K562 (cell line): Measurements from ENCODE around the gene JAKMIP1. TPM values are rescaled to one million over a fixed set of nuclear protein-coding genes. Genes with fewer than 3 reads are reported as not detected.

Experiments used
- ATAC-seq: fragments of 200-7000 bp; cut with Tn5 transposase; 3 replicates; pipeline ENCODE4 v1.9.1; 2020; ENCODE audit warnings: moderate library complexity
- BruUV-seq: library from RNA; stranded (reverse); fragments of 400-500 nt; replicated peaks from 2 replicates; lab custom pipeline; 2021; lab: Mats Ljungman, UMichigan
- CTCF ChIA-PET: fragments of 300-600 bp; formaldehyde crosslinking; extraction: SDS; loops from one replicate; lab custom pipeline; 2021; ENCODE audit warnings: low intra/inter-chr PET ratio; lab: Yijun Ruan, JAX
- POLR2A ChIA-PET: fragments of 300-600, 350-650 bp; sonication (Branson Sonifier 250); formaldehyde crosslinking; extraction: SDS; loops from one replicate; lab custom pipeline; 2021; ENCODE audit warnings: antibody characterized with exemption, inconsistent platforms; lab: Yijun Ruan, JAX
- DNase-seq, 4 experiments: peaks; one replicate each; pipeline versions ENCODE4 v3.0.0 to v3.0.0-alpha.2; 2011 to 2018; ENCODE audit warnings: low spot score in 3 of 4, mixed read lengths in 3 of 4; ENCODE audit errors: extremely low read depth in 1 of 4
- FAIRE-seq: peaks from 2 replicates; lab custom pipeline; 2011; peaks lifted over from hg19 to GRCh38; lab: Jason Lieb, UNC
- H2AFZ ChIP-seq: 2 replicates; pipeline ENCODE4 v1.6.0; 2011; ENCODE audit warnings: low read depth, low read length, control low read depth, inconsistent platforms
- H3K27ac ChIP-seq: fragments of 200-600 bp; 3 replicates; pipeline ENCODE4 v1.8.0; 2011; ENCODE audit warnings: low read depth, mild to moderate bottlenecking, control low read depth, inconsistent platforms, low read length, moderate library complexity, mixed read lengths; ENCODE audit errors: extremely low read depth
- H3K27me3 ChIP-seq, 2 experiments: fragments of 300-600 bp in 1 of 2; 2 replicates in 1 of 2; 3 replicates in 1 of 2; pipeline versions ENCODE4 v1.6.0 to v1.8.0; 2011; ENCODE audit warnings: inconsistent platforms in 2 of 2, low read length in 2 of 2, mild to moderate bottlenecking in 1 of 2, mixed read lengths in 1 of 2, moderate library complexity in 1 of 2; ENCODE audit not compliant: control insufficient read depth in 2 of 2, insufficient read depth in 2 of 2
- H3K36me3 ChIP-seq: fragments of 300-600 bp; 3 replicates; pipeline ENCODE4 v1.8.0; 2011; ENCODE audit warnings: mild to moderate bottlenecking, low read length, inconsistent platforms; ENCODE audit not compliant: control insufficient read depth, insufficient read depth
- H3K4me1 ChIP-seq, 2 experiments: fragments of 200-600 bp in 1 of 2; replicated peaks in 1 of 2; 2 replicates in 1 of 2; 3 replicates in 1 of 2; pipeline versions ENCODE4 v1.5.1 to v1.8.0; 2011; ENCODE audit warnings: inconsistent platforms in 2 of 2, low read length in 2 of 2, mild to moderate bottlenecking in 1 of 2, mixed read lengths in 1 of 2, moderate library complexity in 1 of 2; ENCODE audit not compliant: control insufficient read depth in 2 of 2, insufficient read depth in 2 of 2
- H3K4me2 ChIP-seq: 2 replicates; pipeline ENCODE4 v1.6.1; 2011; ENCODE audit warnings: low read length, control low read depth, inconsistent platforms, mixed read lengths; ENCODE audit not compliant: insufficient read depth
- H3K4me3 ChIP-seq: fragments of 200-600 bp; sonication (generic), shearing (Covaris generic); 2 replicates; pipeline ENCODE4 v1.5.1; 2016; ENCODE audit warnings: control low read depth, inconsistent platforms
- H3K79me2 ChIP-seq: fragments of 200-600 bp; 3 replicates; pipeline ENCODE4 v1.8.0; 2011; ENCODE audit warnings: low read length, inconsistent platforms; ENCODE audit not compliant: control insufficient read depth, insufficient read depth
- H3K9ac ChIP-seq, 2 experiments: 2 replicates each; pipeline versions ENCODE4 v1.6.0 to v1.6.1; 2011; ENCODE audit warnings: low read depth in 2 of 2, low read length in 2 of 2, control low read depth in 1 of 2, inconsistent platforms in 1 of 2, mild to moderate bottlenecking in 1 of 2, mixed read lengths in 1 of 2; ENCODE audit not compliant: insufficient read depth in 1 of 2
- H3K9me1 ChIP-seq: one replicate; pipeline ENCODE4 v1.6.0; 2011; ENCODE audit warnings: inconsistent platforms, mild to moderate bottlenecking, low read length, moderate library complexity; ENCODE audit not compliant: control insufficient read depth, insufficient read depth
- H3K9me3 ChIP-seq: replicated peaks from 2 replicates; pipeline ENCODE4 v1.5.1; 2011; ENCODE audit warnings: low read depth, low read length, inconsistent platforms; ENCODE audit not compliant: control insufficient read depth, insufficient read depth
- H4K20me1 ChIP-seq: replicated peaks from 2 replicates; pipeline ENCODE4 v1.6.1; 2011; ENCODE audit warnings: low read length, inconsistent platforms, mixed read lengths; ENCODE audit not compliant: control insufficient read depth, insufficient read depth
- FIP1L1 ChIP-seq: fragments of 200-400 bp; formaldehyde crosslinking; IDR thresholded peaks from 2 replicates; pipeline ENCODE4 v1.6.1; 2018; ENCODE audit warnings: mild to moderate bottlenecking, low read depth, low read length; ENCODE audit not compliant: poor library complexity, severe bottlenecking
- HDAC1 ChIP-seq, 2 experiments: fragments of 450-650 bp; IDR thresholded peaks; 2 replicates each; pipeline ENCODE4 v1.6.1; 2016 to 2017; ENCODE audit warnings: inconsistent platforms in 1 of 2, mild to moderate bottlenecking in 1 of 2, moderate library complexity in 1 of 2
- HNRNPH1 ChIP-seq: fragments of 200-400 bp; formaldehyde crosslinking; optimal IDR thresholded peaks from 2 replicates; pipeline ENCODE3; 2017; ENCODE audit warnings: low read depth, mild to moderate bottlenecking, low read length, moderate library complexity
- MTA3 ChIP-seq: fragments of 450-650 bp; formaldehyde crosslinking; IDR thresholded peaks from 2 replicates; pipeline ENCODE4 v1.6.1; 2017; ENCODE audit warnings: mild to moderate bottlenecking, borderline replicate concordance
- ZNF140 ChIP-seq: fragments of 250-450 bp; sonication (Bioruptor Pico); IDR thresholded peaks from 2 replicates; pipeline ENCODE4 v1.8.0; 2021; ENCODE audit warnings: moderate library complexity, mild to moderate bottlenecking, inconsistent platforms
- WGBS: fragments of 100-300 bp; shearing (Covaris generic); methylation state at CpG from one replicate; pipeline ENCODE4 v1.1.6; 2016; ENCODE audit warnings: low coverage, mixed read lengths; ENCODE audit not compliant: insufficient coverage; ENCODE audit errors: missing lambda C conversion rate; 5-methylcytosine and 5-hydroxymethylcytosine counted together
- in situ Hi-C: fragments of 300-500 bp; cut with MboI; formaldehyde crosslinking; loops from 4 replicates; pipeline ENCODE4 v1.15.0; 2018; ENCODE audit warnings: inconsistent platforms, mixed read lengths
- intact Hi-C: fragments of 100-400 bp; cut with micrococcal nuclease; formaldehyde crosslinking; loops from 2 replicates; pipeline ENCODE4 v1.14.2; 2022
- polyA plus RNA-seq, 8 experiments: library from polyadenylated mRNA; depleted of rRNA in 4 of 8; stranded (reverse) in 5 of 8; unstranded in 3 of 8; fragments of >200 nt; fragmentation: Nextera tagmentation in 2 of 8; fragmentation: Illumina TruSeq in 1 of 8; extraction: Ambion mirVana in 2 of 8; extraction: Trizol in 1 of 8; gene quantifications; 2 replicates each; pipeline versions ENCODE4 v1.2.1 to v1.2.3, GENCODE V29; 2011 to 2014; ENCODE audit warnings: inconsistent platforms in 1 of 8, missing spikeins in 1 of 8
- total RNA-seq, 7 experiments: library from RNA; depleted of rRNA in 6 of 7; stranded (reverse); fragments of >200 nt in 6 of 7; fragmentation: Illumina TruSeq in 2 of 7; extraction: Trizol in 2 of 7; gene quantifications; 2 replicates each; pipeline versions ENCODE4 v1.2.1 to v1.2.3, GENCODE V29; 2011 to 2021; ENCODE audit warnings: low replicate concordance in 1 of 7
- TF ChIP-seq, protein P1 (sequence below): sonication (generic); formaldehyde crosslinking; IDR thresholded peaks from 2 replicates; pipeline ENCODE4 v1.8.0; 2022; ENCODE audit warnings: mild to moderate bottlenecking, missing genetic modification reagents, borderline replicate concordance
- TF ChIP-seq, protein P2 (sequence below): sonication (generic); formaldehyde crosslinking; IDR thresholded peaks from 2 replicates; pipeline ENCODE4 v1.8.0; 2022; ENCODE audit warnings: mild to moderate bottlenecking, low read depth, missing genetic modification reagents
- TF ChIP-seq, protein P3 (sequence below): fragments of 450-650 bp; formaldehyde crosslinking; IDR thresholded peaks from 2 replicates; pipeline ENCODE4 v1.4.0; 2020; ENCODE audit warnings: mild to moderate bottlenecking, moderate library complexity

The JAKMIP1 gene
- total and polyA plus RNA-seq, 9 of the 15 experiments (the other 6 are each of a cell fraction or from before 2014, with no cell fraction given): not detected

DNA sequence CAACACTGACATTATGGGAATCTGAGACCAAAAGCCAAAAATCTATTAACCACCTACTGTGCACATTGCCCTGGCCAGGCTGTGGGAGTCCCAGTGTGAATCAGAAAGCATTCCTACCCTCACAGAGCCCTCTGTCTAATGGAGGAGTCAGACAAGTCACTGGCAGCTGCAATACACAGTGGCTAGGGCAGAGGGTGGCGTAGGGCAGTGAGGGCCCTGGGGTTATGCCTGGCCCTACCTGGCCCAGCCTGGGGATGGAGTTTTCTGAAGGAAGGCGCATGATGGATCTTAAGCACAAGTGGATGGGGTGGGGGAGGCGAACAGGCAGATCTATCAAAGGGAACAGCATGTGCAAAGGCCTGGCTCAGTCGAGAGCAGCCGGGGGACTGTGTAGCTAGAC, 10.8 kb downstream of the JAKMIP1 start:
- Histone ChIP-seq H3K9me3 (no peaks in the 10 kb centered on the region; the same call in 1 of the 2 replicates), H3K4me3 (no peak overlapping the region), H2AFZ (no peak overlapping the region), H4K20me1 (no peaks in the 10 kb centered on the region; the same call in 1 of the 2 replicates), H3K27ac (no peak overlapping the region), H3K4me1 (no peaks in the 10 kb centered on the region), H3K79me2 (no peaks in the 10 kb centered on the region), H3K9me1 (no peaks in the 10 kb centered on the region), H3K36me3 (no peaks in the 10 kb centered on the region), H3K9ac (no peak overlapping the region), H3K4me2 (no peak overlapping the region), H3K27me3 (peaks cover 0 to 18% of the 10 kb centered on the region in 2 experiments; a peak in 3 of 5 replicates)
- CTCF ChIA-PET: no interaction called here
- BruUV-seq: no TSS peak
- ATAC-seq (no peak), DNase-seq (no peak), FAIRE-seq (no peak)
- POLR2A ChIA-PET: interaction anchor here (1.0 kb wide), 1 partner anchor 11 kb away, joined by 3 read pairs; the partner anchor contains the start of gene JAKMIP1
- in situ Hi-C loops (no loop called here), intact Hi-C loops (no loop called here)
- WGBS: 0% methylated on average over 5 of the region's 5 CpGs
- TF ChIP-seq, protein P1, sequence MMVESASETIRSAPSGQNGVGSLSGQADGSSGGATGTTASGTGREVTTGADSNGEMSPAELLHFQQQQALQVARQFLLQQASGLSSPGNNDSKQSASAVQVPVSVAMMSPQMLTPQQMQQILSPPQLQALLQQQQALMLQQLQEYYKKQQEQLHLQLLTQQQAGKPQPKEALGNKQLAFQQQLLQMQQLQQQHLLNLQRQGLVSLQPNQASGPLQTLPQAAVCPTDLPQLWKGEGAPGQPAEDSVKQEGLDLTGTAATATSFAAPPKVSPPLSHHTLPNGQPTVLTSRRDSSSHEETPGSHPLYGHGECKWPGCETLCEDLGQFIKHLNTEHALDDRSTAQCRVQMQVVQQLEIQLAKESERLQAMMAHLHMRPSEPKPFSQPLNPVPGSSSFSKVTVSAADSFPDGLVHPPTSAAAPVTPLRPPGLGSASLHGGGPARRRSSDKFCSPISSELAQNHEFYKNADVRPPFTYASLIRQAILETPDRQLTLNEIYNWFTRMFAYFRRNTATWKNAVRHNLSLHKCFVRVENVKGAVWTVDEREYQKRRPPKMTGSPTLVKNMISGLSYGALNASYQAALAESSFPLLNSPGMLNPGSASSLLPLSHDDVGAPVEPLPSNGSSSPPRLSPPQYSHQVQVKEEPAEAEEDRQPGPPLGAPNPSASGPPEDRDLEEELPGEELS (CRISPR knock-in tag): no peak
- TF ChIP-seq, protein P2, sequence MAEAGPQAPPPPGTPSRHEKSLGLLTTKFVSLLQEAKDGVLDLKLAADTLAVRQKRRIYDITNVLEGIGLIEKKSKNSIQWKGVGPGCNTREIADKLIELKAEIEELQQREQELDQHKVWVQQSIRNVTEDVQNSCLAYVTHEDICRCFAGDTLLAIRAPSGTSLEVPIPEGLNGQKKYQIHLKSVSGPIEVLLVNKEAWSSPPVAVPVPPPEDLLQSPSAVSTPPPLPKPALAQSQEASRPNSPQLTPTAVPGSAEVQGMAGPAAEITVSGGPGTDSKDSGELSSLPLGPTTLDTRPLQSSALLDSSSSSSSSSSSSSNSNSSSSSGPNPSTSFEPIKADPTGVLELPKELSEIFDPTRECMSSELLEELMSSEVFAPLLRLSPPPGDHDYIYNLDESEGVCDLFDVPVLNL (CRISPR knock-in tag): no peak
- TF ChIP-seq FIP1L1 (no peak), ZNF140 (CRISPR knock-in tag) (no peak), MTA3 (no peak), HDAC1 (IDR thresholded peaks at IDR 0.05) (no peak), HNRNPH1 (no peak)
- TF ChIP-seq, protein P3, sequence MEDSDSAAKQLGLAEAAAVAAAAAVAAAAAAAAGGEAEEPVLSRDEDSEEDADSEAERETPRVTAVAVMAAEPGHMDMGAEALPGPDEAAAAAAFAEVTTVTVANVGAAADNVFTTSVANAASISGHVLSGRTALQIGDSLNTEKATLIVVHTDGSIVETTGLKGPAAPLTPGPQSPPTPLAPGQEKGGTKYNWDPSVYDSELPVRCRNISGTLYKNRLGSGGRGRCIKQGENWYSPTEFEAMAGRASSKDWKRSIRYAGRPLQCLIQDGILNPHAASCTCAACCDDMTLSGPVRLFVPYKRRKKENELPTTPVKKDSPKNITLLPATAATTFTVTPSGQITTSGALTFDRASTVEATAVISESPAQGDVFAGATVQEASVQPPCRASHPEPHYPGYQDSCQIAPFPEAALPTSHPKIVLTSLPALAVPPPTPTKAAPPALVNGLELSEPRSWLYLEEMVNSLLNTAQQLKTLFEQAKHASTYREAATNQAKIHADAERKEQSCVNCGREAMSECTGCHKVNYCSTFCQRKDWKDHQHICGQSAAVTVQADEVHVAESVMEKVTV (CRISPR knock-in tag): no peak
- TF ChIP-seq, all 486 proteins: peak for 0
